ENCODE measurements around the gene MNAT1.

DNA sequence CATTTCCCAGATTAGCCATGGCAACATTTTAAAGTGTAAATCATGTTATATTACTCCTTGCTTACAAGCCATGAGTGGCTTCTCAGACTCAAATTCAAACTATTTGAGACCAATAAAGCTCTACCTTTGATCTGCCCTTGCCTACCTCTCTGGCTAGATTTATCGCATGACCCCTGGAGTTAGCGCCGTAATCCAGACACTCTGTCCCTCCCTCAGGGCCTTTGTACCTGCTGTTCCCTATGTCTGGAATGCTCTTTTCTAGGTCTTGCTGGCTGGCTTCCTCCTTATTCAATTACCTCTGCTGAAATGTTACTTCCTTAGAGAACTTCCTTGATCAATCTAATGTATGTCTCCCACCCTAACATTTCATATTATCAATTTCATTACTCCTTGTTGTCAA, 26.7 kb upstream of the MNAT1 start:
- TF ChIP-seq CTCF (tag by site-specific recombination; IDR thresholded peaks at IDR 0.05) (no peak), ZNF76 (tag by site-specific recombination; IDR thresholded peaks at IDR 0.05; ENCODE audit: borderline replicate concordance, low read depth) (no peak), PATZ1 (tag by site-specific recombination; IDR thresholded peaks at IDR 0.05) (no peak)
- TF ChIP-seq, protein P1, sequence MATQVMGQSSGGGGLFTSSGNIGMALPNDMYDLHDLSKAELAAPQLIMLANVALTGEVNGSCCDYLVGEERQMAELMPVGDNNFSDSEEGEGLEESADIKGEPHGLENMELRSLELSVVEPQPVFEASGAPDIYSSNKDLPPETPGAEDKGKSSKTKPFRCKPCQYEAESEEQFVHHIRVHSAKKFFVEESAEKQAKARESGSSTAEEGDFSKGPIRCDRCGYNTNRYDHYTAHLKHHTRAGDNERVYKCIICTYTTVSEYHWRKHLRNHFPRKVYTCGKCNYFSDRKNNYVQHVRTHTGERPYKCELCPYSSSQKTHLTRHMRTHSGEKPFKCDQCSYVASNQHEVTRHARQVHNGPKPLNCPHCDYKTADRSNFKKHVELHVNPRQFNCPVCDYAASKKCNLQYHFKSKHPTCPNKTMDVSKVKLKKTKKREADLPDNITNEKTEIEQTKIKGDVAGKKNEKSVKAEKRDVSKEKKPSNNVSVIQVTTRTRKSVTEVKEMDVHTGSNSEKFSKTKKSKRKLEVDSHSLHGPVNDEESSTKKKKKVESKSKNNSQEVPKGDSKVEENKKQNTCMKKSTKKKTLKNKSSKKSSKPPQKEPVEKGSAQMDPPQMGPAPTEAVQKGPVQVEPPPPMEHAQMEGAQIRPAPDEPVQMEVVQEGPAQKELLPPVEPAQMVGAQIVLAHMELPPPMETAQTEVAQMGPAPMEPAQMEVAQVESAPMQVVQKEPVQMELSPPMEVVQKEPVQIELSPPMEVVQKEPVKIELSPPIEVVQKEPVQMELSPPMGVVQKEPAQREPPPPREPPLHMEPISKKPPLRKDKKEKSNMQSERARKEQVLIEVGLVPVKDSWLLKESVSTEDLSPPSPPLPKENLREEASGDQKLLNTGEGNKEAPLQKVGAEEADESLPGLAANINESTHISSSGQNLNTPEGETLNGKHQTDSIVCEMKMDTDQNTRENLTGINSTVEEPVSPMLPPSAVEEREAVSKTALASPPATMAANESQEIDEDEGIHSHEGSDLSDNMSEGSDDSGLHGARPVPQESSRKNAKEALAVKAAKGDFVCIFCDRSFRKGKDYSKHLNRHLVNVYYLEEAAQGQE (tag by site-specific recombination; IDR thresholded peaks at IDR 0.05) = no peak

Data from HEK293 (cell line).